ENCODE results near the gene MPZL3. TPM values are rescaled to one million over a fixed set of nuclear protein-coding genes. Genes with fewer than 3 reads are reported as not detected.
A peak's percentile ranks its signal among the peaks of the same experiment; 100 is the strongest.

MPZL3 gene
- total RNA-seq, 1 experiment from 2014 or later, result 8.7 TPM

DNA sequence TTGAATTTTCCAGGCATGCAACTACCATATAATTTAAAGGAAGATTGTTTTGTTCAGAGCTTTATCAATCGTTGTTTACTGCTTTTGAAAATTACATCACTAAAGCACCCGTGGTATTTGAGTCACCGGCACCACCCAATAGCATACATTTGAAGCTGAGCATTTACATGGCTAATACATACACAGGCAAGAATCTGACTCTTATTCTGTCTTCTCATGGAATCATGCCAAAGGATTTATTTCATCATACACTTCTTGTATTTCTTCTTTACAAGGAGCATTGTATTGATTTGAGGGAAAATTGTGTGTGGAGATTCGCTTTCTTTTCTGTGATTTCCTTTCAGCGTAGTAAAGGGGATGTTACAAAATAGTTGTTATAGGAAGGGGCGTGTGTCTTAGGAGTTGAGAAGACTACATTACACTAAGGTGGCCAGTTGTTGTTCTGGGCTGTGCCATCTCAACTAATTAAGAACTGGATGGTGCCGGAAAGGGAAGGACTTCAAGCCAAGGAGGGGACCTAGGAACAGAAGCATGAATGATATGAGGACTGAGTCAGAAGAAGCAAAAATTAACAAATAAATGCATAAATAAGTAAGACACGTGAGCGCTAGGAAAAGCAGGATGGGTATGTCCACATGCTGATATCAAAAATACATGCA, 39.4 kb upstream of the MPZL3 start:
- no peaks in the 10 kb centered on the region for H3K36me3 ChIP-seq (ENCODE audit: control insufficient read depth in 1 of 2, insufficient read depth in 2 of 2, low read length in 2 of 2)
- no peaks in the 10 kb centered on the region for H4K20me1 ChIP-seq (ENCODE audit: insufficient read depth)
- H3K4me1 ChIP-seq (ENCODE audit: control insufficient read depth in 1 of 2, insufficient read depth in 2 of 2, low read length in 2 of 2), result peaks cover 7 to 26% of the 10 kb centered on the region in 2 experiments; a peak in 3 of 4 replicates
- H3K4me3 ChIP-seq (replicated peaks in 1 of 2; ENCODE audit: low read depth in 1 of 2, low read length in 2 of 2), result peak overlapping the region in 1 of 2 experiments; percentile 22; a peak in 2 of 4 replicates
- no peaks in the 10 kb centered on the region for H3K9me3 ChIP-seq (ENCODE audit: control insufficient read depth in 1 of 2, insufficient read depth in 1 of 2, low read depth in 1 of 2, low read length in 2 of 2)
- BruUV-seq (replicated peaks), result no TSS peak
- H2AFZ ChIP-seq (ENCODE audit: low read depth, low read length, poor library complexity, severe bottlenecking), result peak overlapping the region; percentile 59
- no peaks in the 10 kb centered on the region for H3K27me3 ChIP-seq (ENCODE audit: insufficient read depth, low read length)
- ChIA-PET RAD21 (ENCODE audit: low non-redundant PET in 1 of 2, low total read pairs in 2 of 2, uncharacterized antibody in 2 of 2, unreplicated experiment in 2 of 2) (interaction anchor here (0.8 to 1.4 kb wide), 4 partner anchors 27 to 447 kb away, joined by 3 to 10 read pairs (median 7); partner anchors contain the start of gene MPZL2 (in 1 of the 2)), CTCF (interaction anchor here (0.9 to 4.8 kb wide), 4 partner anchors 93 to 484 kb away, joined by 3 to 61 read pairs (median 4); no protein-coding TSS in a partner anchor), POLR2A (no interaction called here)
- no peak overlapping the region for H3K27ac ChIP-seq (ENCODE audit: low read depth, low read length)
- TF ChIP-seq POLR2AphosphoS5 (IDR thresholded peaks at IDR 0.05; ENCODE audit: low read depth, low read length), result no peak
- no peak for TF ChIP-seq ELF1 (IDR thresholded peaks at IDR 0.05; ENCODE audit: borderline replicate concordance, low read depth)
- TF ChIP-seq RAD21 (IDR thresholded peaks at IDR 0.05; ENCODE audit: low read depth), result no peak
- TF ChIP-seq, protein P1, sequence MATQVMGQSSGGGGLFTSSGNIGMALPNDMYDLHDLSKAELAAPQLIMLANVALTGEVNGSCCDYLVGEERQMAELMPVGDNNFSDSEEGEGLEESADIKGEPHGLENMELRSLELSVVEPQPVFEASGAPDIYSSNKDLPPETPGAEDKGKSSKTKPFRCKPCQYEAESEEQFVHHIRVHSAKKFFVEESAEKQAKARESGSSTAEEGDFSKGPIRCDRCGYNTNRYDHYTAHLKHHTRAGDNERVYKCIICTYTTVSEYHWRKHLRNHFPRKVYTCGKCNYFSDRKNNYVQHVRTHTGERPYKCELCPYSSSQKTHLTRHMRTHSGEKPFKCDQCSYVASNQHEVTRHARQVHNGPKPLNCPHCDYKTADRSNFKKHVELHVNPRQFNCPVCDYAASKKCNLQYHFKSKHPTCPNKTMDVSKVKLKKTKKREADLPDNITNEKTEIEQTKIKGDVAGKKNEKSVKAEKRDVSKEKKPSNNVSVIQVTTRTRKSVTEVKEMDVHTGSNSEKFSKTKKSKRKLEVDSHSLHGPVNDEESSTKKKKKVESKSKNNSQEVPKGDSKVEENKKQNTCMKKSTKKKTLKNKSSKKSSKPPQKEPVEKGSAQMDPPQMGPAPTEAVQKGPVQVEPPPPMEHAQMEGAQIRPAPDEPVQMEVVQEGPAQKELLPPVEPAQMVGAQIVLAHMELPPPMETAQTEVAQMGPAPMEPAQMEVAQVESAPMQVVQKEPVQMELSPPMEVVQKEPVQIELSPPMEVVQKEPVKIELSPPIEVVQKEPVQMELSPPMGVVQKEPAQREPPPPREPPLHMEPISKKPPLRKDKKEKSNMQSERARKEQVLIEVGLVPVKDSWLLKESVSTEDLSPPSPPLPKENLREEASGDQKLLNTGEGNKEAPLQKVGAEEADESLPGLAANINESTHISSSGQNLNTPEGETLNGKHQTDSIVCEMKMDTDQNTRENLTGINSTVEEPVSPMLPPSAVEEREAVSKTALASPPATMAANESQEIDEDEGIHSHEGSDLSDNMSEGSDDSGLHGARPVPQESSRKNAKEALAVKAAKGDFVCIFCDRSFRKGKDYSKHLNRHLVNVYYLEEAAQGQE (IDR thresholded peaks at IDR 0.05; ENCODE audit: low read depth), result no peak
- DNase-seq (ENCODE audit: low read depth, low spot score) (no peak), ATAC-seq (no peak)
- H3K9ac ChIP-seq (ENCODE audit: low read length), result no peak overlapping the region
- no peaks in the 10 kb centered on the region for H3K9me2 ChIP-seq (ENCODE audit: insufficient read depth)
- intact Hi-C loops (cut with micrococcal nuclease), result loop anchor here (1.0 kb wide), 2 partner anchors 93 to 146 kb away; no protein-coding TSS in a partner anchor
- no peaks in the 10 kb centered on the region for H3K79me2 ChIP-seq (ENCODE audit: insufficient read depth, low read length)
- H3K4me2 ChIP-seq (ENCODE audit: low read length), result peak overlapping the region; percentile 64
